DND-41 (cell line): ENCODE data around the gene PDLIM4.

Source experiments
- ATAC-seq: fragments of 200-7000 bp; cut with Tn5 transposase; 3 replicates; pipeline ENCODE4 v1.9.1; 2021; ENCODE audit warnings: low read depth; ENCODE audit not compliant: insufficient read depth
- DNase-seq: peaks from one replicate; pipeline ENCODE4 v3.0.0-alpha.2; 2020
- H2AFZ ChIP-seq: 2 replicates; pipeline ENCODE4 v1.6.0; 2012; ENCODE audit warnings: low read depth, low read length
- H3K27ac ChIP-seq: 2 replicates; pipeline ENCODE4 v1.5.1; 2012; ENCODE audit warnings: low read length, inconsistent platforms
- H3K27me3 ChIP-seq: fragments of 200-600 bp; sonication (generic); 2 replicates; pipeline ENCODE4 v1.6.0; 2012; ENCODE audit warnings: low read length, mild to moderate bottlenecking, inconsistent platforms; ENCODE audit not compliant: insufficient read depth, poor library complexity
- H3K36me3 ChIP-seq: 2 replicates; pipeline ENCODE4 v1.5.1; 2012; ENCODE audit warnings: low read length, inconsistent platforms; ENCODE audit not compliant: insufficient read depth
- H3K4me1 ChIP-seq: 2 replicates; pipeline ENCODE4 v1.5.1; 2012; ENCODE audit warnings: mild to moderate bottlenecking, low read length; ENCODE audit not compliant: insufficient read depth
- H3K4me2 ChIP-seq: 2 replicates; pipeline ENCODE4 v1.6.0; 2012; ENCODE audit warnings: mild to moderate bottlenecking, moderate library complexity, low read length, inconsistent platforms; ENCODE audit not compliant: insufficient read depth
- H3K4me3 ChIP-seq, 2 experiments: fragments of 200-600 bp in 1 of 2; shearing (Covaris generic) in 1 of 2; 2 replicates each; pipeline ENCODE4 v1.5.1; 2012 to 2016; ENCODE audit warnings: inconsistent platforms in 2 of 2, low read length in 2 of 2, mild to moderate bottlenecking in 2 of 2, low read depth in 1 of 2, moderate library complexity in 1 of 2
- H3K79me2 ChIP-seq: 2 replicates; pipeline ENCODE4 v1.6.0; 2012; ENCODE audit warnings: low read length, inconsistent platforms; ENCODE audit not compliant: insufficient read depth
- H3K9ac ChIP-seq: 2 replicates; pipeline ENCODE4 v1.6.0; 2012; ENCODE audit warnings: low read depth, mild to moderate bottlenecking, inconsistent platforms, low read length, moderate library complexity
- H3K9me3 ChIP-seq: 2 replicates; pipeline ENCODE4 v1.5.1; 2012; ENCODE audit warnings: low read length, moderate library complexity, mild to moderate bottlenecking, inconsistent platforms; ENCODE audit not compliant: insufficient read depth, severe bottlenecking
- H4K20me1 ChIP-seq: 2 replicates; pipeline ENCODE4 v1.6.0; 2012; ENCODE audit warnings: low read length; ENCODE audit not compliant: insufficient read depth
- CTCF ChIP-seq: IDR thresholded peaks from 2 replicates; pipeline ENCODE4 v1.5.1; 2012; ENCODE audit warnings: borderline replicate concordance, low read length, moderate library complexity, mild to moderate bottlenecking; ENCODE audit not compliant: poor library complexity, severe bottlenecking; ENCODE audit errors: extremely low read depth
- EZH2 ChIP-seq: IDR thresholded peaks from 3 replicates; pipeline ENCODE4 v1.6.1; 2012; ENCODE audit warnings: borderline replicate concordance, low read depth, mild to moderate bottlenecking, moderate library complexity, low read length, inconsistent platforms; ENCODE audit not compliant: severe bottlenecking

Gene PDLIM4

GRCh38 chr5:132281856-132282614, 24.5 kb downstream of the PDLIM4 start:
- H3K27me3 ChIP-seq = peaks cover 4% of the 10 kb centered on the region
- H3K36me3 ChIP-seq = no peaks in the 10 kb centered on the region
- no peaks in the 10 kb centered on the region for H3K9me3 ChIP-seq
- H3K79me2 ChIP-seq = no peaks in the 10 kb centered on the region
- no peak overlapping the region for H2AFZ ChIP-seq
- no peak overlapping the region for H3K4me2 ChIP-seq
- H4K20me1 ChIP-seq = no peaks in the 10 kb centered on the region
- TF ChIP-seq EZH2 = no peak
- TF ChIP-seq CTCF = no peak
- H3K9ac ChIP-seq = no peak overlapping the region
- DNase-seq = no peak
- H3K4me1 ChIP-seq = no peaks in the 10 kb centered on the region
- ATAC-seq = no peak
- no peak overlapping the region for H3K27ac ChIP-seq
- H3K4me3 ChIP-seq = no peak overlapping the region

GRCh38 chr5:132283423-132284043, 26.0 kb downstream of the PDLIM4 start:
- Histone ChIP-seq H3K4me1 (no peaks in the 10 kb centered on the region), H3K27me3 (peaks cover 6% of the 10 kb centered on the region), H3K36me3 (no peaks in the 10 kb centered on the region), H4K20me1 (no peaks in the 10 kb centered on the region), H3K9me3 (no peaks in the 10 kb centered on the region), H3K79me2 (no peaks in the 10 kb centered on the region), H3K4me2 (no peak overlapping the region), H3K27ac (no peak overlapping the region), H3K4me3 (no peak overlapping the region), H2AFZ (no peak overlapping the region), H3K9ac (no peak overlapping the region)
- TF ChIP-seq CTCF (peak; percentile 47), EZH2 (no peak)
- DNase-seq (no peak), ATAC-seq (no peak)

GRCh38 chr5:132289097-132289496, 31.6 kb downstream of the PDLIM4 start:
- H3K36me3 ChIP-seq = no peaks in the 10 kb centered on the region
- H3K9me3 ChIP-seq = no peaks in the 10 kb centered on the region
- no peak for DNase-seq
- H3K79me2 ChIP-seq = no peaks in the 10 kb centered on the region
- H3K27ac ChIP-seq = no peak overlapping the region
- TF ChIP-seq CTCF (no peak), EZH2 (no peak)
- H3K9ac ChIP-seq = no peak overlapping the region
- H3K27me3 ChIP-seq = peaks cover 18% of the 10 kb centered on the region
- H3K4me2 ChIP-seq = no peak overlapping the region
- H2AFZ ChIP-seq = no peak overlapping the region
- no peaks in the 10 kb centered on the region for H4K20me1 ChIP-seq
- ATAC-seq = no peak
- H3K4me3 ChIP-seq = no peak overlapping the region
- peaks cover 16% of the 10 kb centered on the region for H3K4me1 ChIP-seq
